ENCODE data around the gene FCN1.

DNA sequence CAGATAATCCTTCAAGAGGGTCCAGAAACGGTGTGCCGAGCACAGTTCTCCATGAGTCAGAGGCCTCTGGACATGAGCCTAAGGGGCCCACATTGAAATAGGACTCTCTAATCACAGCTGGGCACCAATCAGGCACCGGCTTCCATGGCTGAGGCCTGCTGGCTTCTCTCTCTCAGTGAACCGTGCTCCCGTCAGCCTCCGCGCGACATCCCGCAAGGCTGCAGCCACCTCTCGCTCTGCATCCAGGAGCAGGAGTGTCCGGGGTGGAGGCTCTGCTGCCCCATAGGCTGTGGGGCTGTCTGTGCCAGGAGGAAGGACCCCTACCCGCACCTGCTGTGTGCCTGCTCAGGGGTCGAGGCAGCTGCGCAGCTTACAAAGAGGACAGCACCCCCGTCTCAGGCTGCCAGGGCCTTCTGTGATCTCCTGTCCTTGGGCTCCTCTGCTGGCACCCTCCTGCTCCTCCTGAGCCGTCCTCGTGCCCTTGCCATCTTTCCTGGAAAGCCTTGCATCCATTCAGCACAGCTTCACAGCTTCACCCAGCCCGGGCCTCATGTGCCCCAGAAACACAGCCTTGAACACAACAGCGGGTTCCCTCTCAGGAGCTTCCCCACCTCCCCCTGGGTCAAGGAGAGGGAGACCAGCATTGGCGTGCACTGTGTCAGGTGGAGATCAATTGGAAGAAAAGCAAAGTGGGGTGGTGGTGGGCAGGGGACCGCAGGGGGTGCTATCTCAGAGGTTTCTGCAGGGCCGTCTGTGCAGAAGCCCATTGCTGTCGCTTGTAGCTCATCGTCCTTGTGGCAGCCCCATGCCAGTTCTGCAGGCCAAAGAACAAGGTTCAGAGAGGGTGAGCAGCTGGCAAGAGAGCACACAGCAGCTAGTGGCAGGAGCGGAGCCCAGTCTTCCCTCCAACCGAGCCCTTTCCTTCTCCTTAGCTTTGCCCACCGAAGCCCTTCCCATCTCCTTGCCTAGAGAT lies 22.8 kb upstream of the FCN1 start:
- TF ChIP-seq, protein P1, sequence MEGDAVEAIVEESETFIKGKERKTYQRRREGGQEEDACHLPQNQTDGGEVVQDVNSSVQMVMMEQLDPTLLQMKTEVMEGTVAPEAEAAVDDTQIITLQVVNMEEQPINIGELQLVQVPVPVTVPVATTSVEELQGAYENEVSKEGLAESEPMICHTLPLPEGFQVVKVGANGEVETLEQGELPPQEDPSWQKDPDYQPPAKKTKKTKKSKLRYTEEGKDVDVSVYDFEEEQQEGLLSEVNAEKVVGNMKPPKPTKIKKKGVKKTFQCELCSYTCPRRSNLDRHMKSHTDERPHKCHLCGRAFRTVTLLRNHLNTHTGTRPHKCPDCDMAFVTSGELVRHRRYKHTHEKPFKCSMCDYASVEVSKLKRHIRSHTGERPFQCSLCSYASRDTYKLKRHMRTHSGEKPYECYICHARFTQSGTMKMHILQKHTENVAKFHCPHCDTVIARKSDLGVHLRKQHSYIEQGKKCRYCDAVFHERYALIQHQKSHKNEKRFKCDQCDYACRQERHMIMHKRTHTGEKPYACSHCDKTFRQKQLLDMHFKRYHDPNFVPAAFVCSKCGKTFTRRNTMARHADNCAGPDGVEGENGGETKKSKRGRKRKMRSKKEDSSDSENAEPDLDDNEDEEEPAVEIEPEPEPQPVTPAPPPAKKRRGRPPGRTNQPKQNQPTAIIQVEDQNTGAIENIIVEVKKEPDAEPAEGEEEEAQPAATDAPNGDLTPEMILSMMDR (IDR thresholded peaks at IDR 0.05 in 4 of 5, conservative IDR thresholded peaks at IDR 0.05 in 1 of 5): no peak
- TF ChIP-seq POLR2A (IDR thresholded peaks at IDR 0.05): no peak
